ENCODE results near the gene TRIP13.

DNA sequence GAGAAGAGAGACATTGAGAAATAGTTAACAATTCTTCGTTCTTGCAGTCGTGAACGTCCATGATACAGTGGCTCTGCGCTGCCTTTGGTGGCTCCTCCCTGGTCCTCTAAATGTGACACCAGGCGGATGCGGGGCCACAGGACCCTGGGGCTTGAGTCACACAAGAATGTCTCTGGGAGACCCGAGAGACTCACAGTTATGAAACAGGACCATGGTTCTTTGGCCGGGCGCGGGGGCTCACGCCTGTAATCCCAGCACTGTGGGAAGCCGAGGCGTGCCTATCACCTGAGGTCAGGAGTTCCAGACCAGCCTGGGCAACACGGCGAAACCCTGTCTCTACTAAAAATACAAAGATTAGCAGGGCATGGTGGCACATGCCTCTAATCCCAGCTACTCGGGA, 41.1 kb upstream of the TRIP13 start:
- no peak for TF ChIP-seq POLR2A (IDR thresholded peaks at IDR 0.05; ENCODE audit: low read depth, low read length)
- no peak for TF ChIP-seq POLR2AphosphoS5 (IDR thresholded peaks at IDR 0.05; ENCODE audit: low read depth, low read length)
